H9 (cell line): ENCODE measurements around the gene SUV39H2. TPM values are rescaled to one million over a fixed set of nuclear protein-coding genes. Genes with fewer than 3 reads are reported as not detected.

Experiments
- DNase-seq: peaks from one replicate; pipeline ENCODE4 v3.0.0-alpha.2; 2017
- H2AFZ ChIP-seq: one replicate; pipeline ENCODE4 v1.6.1; 2013; ENCODE audit warnings: mild to moderate bottlenecking, low read length, control low read depth, moderate library complexity
- H2AK5ac ChIP-seq: 2 replicates; pipeline ENCODE4 v1.6.1; 2013; ENCODE audit warnings: low read length, control low read depth, mixed read lengths; ENCODE audit not compliant: insufficient read length
- H2BK120ac ChIP-seq: one replicate; pipeline ENCODE4 v1.6.1; 2013; ENCODE audit warnings: low read depth, mild to moderate bottlenecking, low read length, control low read depth, inconsistent platforms; ENCODE audit not compliant: poor library complexity, severe bottlenecking
- H2BK12ac ChIP-seq: 2 replicates; pipeline ENCODE4 v1.6.1; 2013; ENCODE audit warnings: low read length, control low read depth, mixed read lengths, low read depth; ENCODE audit not compliant: insufficient read length
- H2BK15ac ChIP-seq: 2 replicates; pipeline ENCODE4 v1.6.1; 2013; ENCODE audit warnings: low read depth, low read length, control low read depth
- H2BK20ac ChIP-seq: one replicate; pipeline ENCODE4 v1.6.1; 2013; ENCODE audit warnings: low read depth, mild to moderate bottlenecking, low read length, control low read depth, inconsistent platforms; ENCODE audit not compliant: poor library complexity, severe bottlenecking
- H2BK5ac ChIP-seq: 2 replicates; pipeline ENCODE4 v1.6.1; 2013; ENCODE audit warnings: low read length, control low read depth, mixed read lengths; ENCODE audit not compliant: insufficient read length
- H3K14ac ChIP-seq: 2 replicates; pipeline ENCODE4 v1.6.1; 2013; ENCODE audit warnings: low read length, control low read depth; ENCODE audit not compliant: insufficient read depth
- H3K18ac ChIP-seq: 2 replicates; pipeline ENCODE4 v1.6.1; 2013; ENCODE audit warnings: low read depth, mild to moderate bottlenecking, mixed read lengths, low read length, control low read depth; ENCODE audit not compliant: insufficient read length
- H3K23ac ChIP-seq: 2 replicates; pipeline ENCODE4 v1.6.1; 2013; ENCODE audit warnings: low read length, control low read depth, mixed read lengths, low read depth; ENCODE audit not compliant: insufficient read length
- H3K23me2 ChIP-seq: 2 replicates; pipeline ENCODE4 v1.6.1; 2013; ENCODE audit warnings: low read depth, mild to moderate bottlenecking, mixed read lengths, low read length, control low read depth; ENCODE audit not compliant: insufficient read length, poor library complexity, severe bottlenecking
- H3K27ac ChIP-seq: 2 replicates; pipeline ENCODE4 v1.5.1; 2013; ENCODE audit warnings: low read length, control low read depth, mixed read lengths, low read depth; ENCODE audit not compliant: insufficient read length
- H3K27me3 ChIP-seq: 2 replicates; pipeline ENCODE4 v1.6.1; 2013; ENCODE audit warnings: low read length, control low read depth, inconsistent platforms; ENCODE audit not compliant: insufficient read depth
- H3K4ac ChIP-seq: 2 replicates; pipeline ENCODE4 v1.6.1; 2013; ENCODE audit warnings: low read depth, mild to moderate bottlenecking, control low read depth, inconsistent platforms, low read length, moderate library complexity
- H3K4me1 ChIP-seq: 2 replicates; pipeline ENCODE4 v1.6.1; 2013; ENCODE audit warnings: low read length, control low read depth, inconsistent platforms; ENCODE audit not compliant: insufficient read depth
- H3K4me2 ChIP-seq: 2 replicates; pipeline ENCODE4 v1.6.1; 2013; ENCODE audit warnings: low read length, control low read depth, mixed read lengths; ENCODE audit not compliant: insufficient read length, insufficient read depth
- H3K56ac ChIP-seq: 2 replicates; pipeline ENCODE4 v1.6.1; 2013; ENCODE audit warnings: low read depth, mild to moderate bottlenecking, mixed read lengths, low read length, control low read depth; ENCODE audit not compliant: insufficient read length
- H3K79me1 ChIP-seq: 2 replicates; pipeline ENCODE4 v1.6.1; 2013; ENCODE audit warnings: low read depth, mild to moderate bottlenecking, moderate library complexity, low read length, control low read depth, inconsistent platforms; ENCODE audit not compliant: insufficient read depth, poor library complexity, severe bottlenecking
- H3K79me2 ChIP-seq: 2 replicates; pipeline ENCODE4 v1.6.1; 2013; ENCODE audit warnings: low read length, control low read depth, inconsistent platforms; ENCODE audit not compliant: insufficient read depth
- H3K9ac ChIP-seq: 2 replicates; pipeline ENCODE4 v1.6.1; 2013; ENCODE audit warnings: low read length, control low read depth, mixed read lengths; ENCODE audit not compliant: insufficient read length; ENCODE audit errors: extremely low read depth
- H3K9me3 ChIP-seq: one replicate; pipeline ENCODE4 v1.6.1; 2013; ENCODE audit warnings: low read depth, low read length, inconsistent platforms; ENCODE audit not compliant: control insufficient read depth
- H3T11ph ChIP-seq: one replicate; pipeline ENCODE4 v1.6.1; 2013; ENCODE audit warnings: mild to moderate bottlenecking, low read length, control low read depth, inconsistent platforms
- H4K20me1 ChIP-seq: one replicate; pipeline ENCODE4 v1.6.1; 2013; ENCODE audit not compliant: control insufficient read depth, insufficient read length, insufficient read depth
- H4K5ac ChIP-seq: 2 replicates; pipeline ENCODE4 v1.6.1; 2013; ENCODE audit warnings: low read depth, mild to moderate bottlenecking, mixed read lengths, low read length, control low read depth; ENCODE audit not compliant: insufficient read length
- H4K8ac ChIP-seq: replicated peaks from 2 replicates; pipeline ENCODE4 v1.6.1; 2013; ENCODE audit warnings: low read length, control low read depth, mixed read lengths, low read depth; ENCODE audit not compliant: insufficient read length
- H4K91ac ChIP-seq: 2 replicates; pipeline ENCODE4 v1.6.1; 2013; ENCODE audit warnings: low read depth, mild to moderate bottlenecking, moderate library complexity, mixed read lengths, low read length, control low read depth; ENCODE audit not compliant: insufficient read length
- H3K27ac Mint-ChIP-seq, 3 experiments: 2 replicates in 2 of 3; 3 replicates in 1 of 3; pipeline ENCODE4 v1.8.0; 2020 to 2021; ENCODE audit warnings: mixed read lengths in 3 of 3, mild to moderate bottlenecking in 1 of 3, moderate library complexity in 1 of 3
- H3K27me3 Mint-ChIP-seq: 2 replicates; pipeline ENCODE4 v1.8.0; 2021; ENCODE audit warnings: low read depth, mild to moderate bottlenecking, moderate library complexity, mixed read lengths
- H3K36me3 Mint-ChIP-seq, 3 experiments: 2 replicates in 2 of 3; 3 replicates in 1 of 3; pipeline ENCODE4 v1.8.0; 2020 to 2021; ENCODE audit warnings: low read depth in 3 of 3, mixed read lengths in 3 of 3; ENCODE audit not compliant: insufficient read depth in 1 of 3
- H3K4me1 Mint-ChIP-seq, 2 experiments: 2 replicates each; pipeline ENCODE4 v1.8.0; 2020; ENCODE audit warnings: mixed read lengths in 2 of 2
- H3K4me3 Mint-ChIP-seq, 2 experiments: 2 replicates in 1 of 2; 3 replicates in 1 of 2; pipeline ENCODE4 v1.8.0; 2020 to 2021; ENCODE audit warnings: mild to moderate bottlenecking in 2 of 2, mixed read lengths in 2 of 2, moderate library complexity in 1 of 2
- H3K9me3 Mint-ChIP-seq, 2 experiments: 2 replicates in 1 of 2; 3 replicates in 1 of 2; pipeline ENCODE4 v1.8.0; 2020; ENCODE audit warnings: mild to moderate bottlenecking in 2 of 2, mixed read lengths in 2 of 2, moderate library complexity in 1 of 2
- WGBS: extraction: QIAGEN DNeasy Blood & Tissue Kit; methylation state at CpG from one replicate; pipeline ENCODE4 v1.1.7; 2013; ENCODE audit warnings: missing lambda C conversion rate, low lambda C conversion rate, mixed read lengths; ENCODE audit not compliant: insufficient read length; ENCODE audit errors: extremely low coverage; 5-methylcytosine and 5-hydroxymethylcytosine counted together
- total RNA-seq: library from RNA; stranded (reverse); gene quantifications from 2 replicates; pipeline ENCODE4 v1.2.1, GENCODE V29; 2021
- TF ChIP-seq, protein P1 (sequence below): fragments of 200-600 bp; sonication (generic); conservative IDR thresholded peaks from 3 replicates; pipeline ENCODE4 v1.8.0; 2021; ENCODE audit warnings: antibody characterized with exemption, mild to moderate bottlenecking

Gene SUV39H2
- total RNA-seq, 1 experiment from 2014 or later: 59.7 TPM

DNA sequence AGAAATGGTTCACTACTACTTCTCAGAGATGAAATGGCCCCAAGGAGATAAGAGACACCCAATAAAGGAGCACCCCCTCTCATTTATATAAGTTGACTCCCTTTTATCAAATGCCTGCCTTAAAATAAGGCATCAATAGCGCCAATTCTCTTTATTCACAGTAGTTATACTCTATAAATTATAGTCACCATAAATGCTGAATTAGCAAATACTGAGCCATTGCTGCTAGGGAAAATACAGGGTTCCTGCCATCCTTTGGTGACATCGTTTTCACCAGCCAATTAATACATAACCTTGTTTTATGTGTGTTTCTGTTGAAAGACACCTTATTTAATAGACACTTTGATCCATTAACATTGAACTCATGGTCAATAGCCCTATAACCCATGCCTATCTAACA lies 46.6 kb downstream of the SUV39H2 start:
- no peak overlapping the region for H3K14ac ChIP-seq
- no peak overlapping the region for H3K4ac ChIP-seq
- no peaks in the 10 kb centered on the region for H3K79me1 ChIP-seq
- no peak overlapping the region for H2AK5ac ChIP-seq
- H3K23ac ChIP-seq: no peak overlapping the region
- no peak overlapping the region for H4K8ac ChIP-seq
- Mint-ChIP-seq H3K36me3 (peaks cover 30 to 71% (median 48%) of the 10 kb centered on the region in 3 experiments; a peak in 6 of 7 replicates), H3K4me1 (no peaks in the 10 kb centered on the region), H3K9me3 (no peaks in the 10 kb centered on the region), H3K27ac (no peak overlapping the region), H3K4me3 (no peak overlapping the region), H3K27me3 (no peaks in the 10 kb centered on the region)
- no peaks in the 10 kb centered on the region for H3K27me3 ChIP-seq
- H3K23me2 ChIP-seq: no peaks in the 10 kb centered on the region
- no peak overlapping the region for H4K91ac ChIP-seq
- no peak overlapping the region for H3K56ac ChIP-seq
- TF ChIP-seq, protein P1, sequence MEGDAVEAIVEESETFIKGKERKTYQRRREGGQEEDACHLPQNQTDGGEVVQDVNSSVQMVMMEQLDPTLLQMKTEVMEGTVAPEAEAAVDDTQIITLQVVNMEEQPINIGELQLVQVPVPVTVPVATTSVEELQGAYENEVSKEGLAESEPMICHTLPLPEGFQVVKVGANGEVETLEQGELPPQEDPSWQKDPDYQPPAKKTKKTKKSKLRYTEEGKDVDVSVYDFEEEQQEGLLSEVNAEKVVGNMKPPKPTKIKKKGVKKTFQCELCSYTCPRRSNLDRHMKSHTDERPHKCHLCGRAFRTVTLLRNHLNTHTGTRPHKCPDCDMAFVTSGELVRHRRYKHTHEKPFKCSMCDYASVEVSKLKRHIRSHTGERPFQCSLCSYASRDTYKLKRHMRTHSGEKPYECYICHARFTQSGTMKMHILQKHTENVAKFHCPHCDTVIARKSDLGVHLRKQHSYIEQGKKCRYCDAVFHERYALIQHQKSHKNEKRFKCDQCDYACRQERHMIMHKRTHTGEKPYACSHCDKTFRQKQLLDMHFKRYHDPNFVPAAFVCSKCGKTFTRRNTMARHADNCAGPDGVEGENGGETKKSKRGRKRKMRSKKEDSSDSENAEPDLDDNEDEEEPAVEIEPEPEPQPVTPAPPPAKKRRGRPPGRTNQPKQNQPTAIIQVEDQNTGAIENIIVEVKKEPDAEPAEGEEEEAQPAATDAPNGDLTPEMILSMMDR: no peak
- H3T11ph ChIP-seq: no peak overlapping the region
- H3K4me1 ChIP-seq: no peaks in the 10 kb centered on the region
- H2AFZ ChIP-seq: no peak overlapping the region
- H2BK15ac ChIP-seq: no peak overlapping the region
- no peak overlapping the region for H4K5ac ChIP-seq
- H3K27ac ChIP-seq: no peak overlapping the region
- no peaks in the 10 kb centered on the region for H3K9me3 ChIP-seq
- H2BK5ac ChIP-seq: no peak overlapping the region
- no peak overlapping the region for H3K9ac ChIP-seq
- WGBS: no CpG with 5 or more reads among the region's 2 CpGs
- no peak overlapping the region for H2BK12ac ChIP-seq
- no peak overlapping the region for H3K18ac ChIP-seq
- H2BK20ac ChIP-seq: no peak overlapping the region
- no peak overlapping the region for H2BK120ac ChIP-seq
- H4K20me1 ChIP-seq: no peaks in the 10 kb centered on the region
- no peak for DNase-seq
- H3K79me2 ChIP-seq: no peaks in the 10 kb centered on the region
- H3K4me2 ChIP-seq: no peak overlapping the region
